HG02588 (cell line): ENCODE results near the gene EPB41L1.

ENCODE experiments used
- ATAC-seq: cut with Tn5 transposase; IDR thresholded peaks from one replicate; pipeline ENCODE4 v1.9.1; 2021; ENCODE audit warnings: mild to moderate bottlenecking, moderate library complexity; ENCODE audit not compliant: unreplicated experiment

EPB41L1 gene

GRCh38 chr20:36254076-36254475, 99.5 kb downstream of the EPB41L1 start:
- no peak for ATAC-seq

DNA sequence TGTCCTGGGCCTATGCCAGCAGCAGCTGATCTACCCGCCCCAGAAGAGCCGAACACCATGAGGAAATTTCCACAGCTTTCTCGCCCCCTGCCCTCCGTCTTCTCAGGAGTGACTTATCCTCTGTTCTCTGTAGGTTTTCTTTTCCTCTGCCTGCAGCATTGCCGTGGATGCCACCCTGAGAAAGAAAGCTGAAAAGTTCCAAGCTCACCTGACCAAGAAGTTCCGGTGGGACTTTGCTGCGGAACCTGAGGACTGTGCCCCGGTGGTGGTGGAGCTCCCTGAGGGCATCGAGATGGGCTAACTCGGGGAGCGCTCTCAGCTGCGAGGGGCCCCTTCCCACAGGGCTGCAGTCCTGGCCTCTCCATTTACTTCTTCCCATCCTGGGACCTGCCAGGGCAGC, 100.9 kb downstream of the EPB41L1 start:
- ATAC-seq, result no peak

DNA sequence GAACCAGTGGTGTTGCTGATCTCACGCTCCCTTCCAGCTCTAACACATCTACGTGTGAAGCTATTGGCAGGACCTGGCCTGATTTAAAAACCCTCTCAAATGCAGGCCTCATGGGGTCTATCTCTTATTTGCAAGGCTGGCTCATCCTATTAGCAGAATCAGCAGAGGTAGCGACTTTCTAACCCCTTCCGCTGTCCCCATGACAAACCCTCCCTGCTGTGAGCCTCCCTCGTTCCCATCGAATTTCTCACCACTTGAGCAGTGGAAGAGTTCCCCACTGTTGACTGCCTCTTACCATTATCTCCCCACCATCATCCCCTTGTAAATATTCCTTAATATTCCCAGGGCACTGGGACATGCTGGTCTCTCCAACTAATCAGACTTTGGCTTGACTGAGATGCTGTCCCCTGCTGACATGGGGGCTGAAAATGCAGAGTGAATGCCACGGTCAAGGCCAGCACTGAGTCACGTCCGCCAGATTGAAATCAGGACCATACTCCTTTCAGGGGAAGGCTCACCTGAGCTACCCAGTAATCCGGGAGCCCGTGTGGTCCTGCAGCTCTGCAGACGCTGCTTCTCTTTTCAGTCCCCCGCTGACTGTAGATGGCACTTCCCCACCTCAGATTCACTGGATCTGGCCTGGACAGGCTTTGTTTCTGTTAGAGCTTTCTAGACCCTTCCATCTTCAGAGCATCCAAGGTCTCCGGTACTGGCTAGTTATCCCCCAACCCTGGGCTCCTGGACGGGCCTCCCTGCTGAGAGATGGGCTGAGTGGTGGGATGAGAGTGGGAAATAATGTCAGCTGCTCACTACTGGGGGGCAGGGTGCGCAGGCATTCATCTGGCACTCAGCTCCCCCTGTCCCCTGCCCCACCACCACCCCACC, 104.9 kb downstream of the EPB41L1 start:
- ATAC-seq, result no peak

GRCh38 chr20:36260316-36260715, 105.8 kb downstream of the EPB41L1 start:
- no peak for ATAC-seq

DNA sequence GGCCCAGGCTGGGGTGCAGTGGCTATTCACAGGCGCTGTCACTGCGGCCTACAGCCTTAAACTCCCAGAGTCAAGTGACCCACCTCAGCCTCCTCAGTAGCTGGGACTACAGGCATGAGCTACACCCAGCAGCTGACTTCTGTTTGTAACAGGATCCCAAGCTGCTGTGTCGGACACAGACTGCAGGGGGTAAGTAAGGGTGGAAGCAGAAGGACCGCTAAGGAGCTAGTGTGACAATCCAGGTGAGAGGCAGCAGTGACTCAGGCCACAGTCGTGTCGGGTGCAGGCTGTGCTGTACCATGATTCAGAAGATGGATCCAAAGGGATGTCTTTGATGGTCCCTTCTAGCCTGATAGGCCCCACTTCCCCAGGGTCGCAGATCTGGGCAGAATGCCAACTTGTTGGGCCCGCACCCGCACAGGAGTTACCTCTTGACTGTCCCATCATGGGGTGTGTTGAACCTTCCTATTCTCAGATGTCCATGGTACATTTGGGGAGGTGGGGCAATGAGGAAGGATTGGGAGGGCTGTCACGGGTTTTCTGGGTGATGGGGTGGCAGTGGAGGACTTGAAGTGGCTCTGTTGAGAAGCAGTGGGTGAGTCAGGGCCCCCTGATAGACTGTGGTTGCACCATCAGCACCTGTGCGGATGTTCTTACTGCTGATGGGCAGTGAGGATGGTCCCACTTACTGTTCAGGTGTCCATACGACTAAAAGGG, 107.0 kb downstream of the EPB41L1 start:
- ATAC-seq, result no peak

- ATAC-seq, result no peak
These were observed 107.9 kb downstream of the EPB41L1 start for GRCh38 chr20:36262440-36262839.

GRCh38 chr20:36264426-36265246, 110.1 kb downstream of the EPB41L1 start:
- no peak for ATAC-seq

DNA sequence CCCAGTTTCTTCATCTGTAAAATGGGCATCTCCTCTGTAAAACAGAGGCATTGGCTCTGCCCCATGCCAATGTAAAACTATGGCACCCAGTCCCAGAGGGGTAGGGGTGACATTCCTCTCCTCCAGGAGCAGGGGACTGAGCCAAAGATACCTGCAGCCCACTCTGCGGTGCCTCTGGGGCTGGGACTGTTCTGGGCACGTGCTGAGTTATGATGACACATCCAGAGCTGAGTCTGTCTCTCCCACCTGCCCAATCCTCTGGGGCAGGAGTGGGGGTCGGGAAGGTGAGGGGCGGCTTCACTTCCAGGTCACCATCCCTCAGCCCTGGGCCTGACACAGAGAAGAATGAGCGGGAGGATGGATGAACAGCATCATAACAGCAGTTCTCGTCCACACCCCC, 111.6 kb downstream of the EPB41L1 start:
- ATAC-seq, result no peak

DNA sequence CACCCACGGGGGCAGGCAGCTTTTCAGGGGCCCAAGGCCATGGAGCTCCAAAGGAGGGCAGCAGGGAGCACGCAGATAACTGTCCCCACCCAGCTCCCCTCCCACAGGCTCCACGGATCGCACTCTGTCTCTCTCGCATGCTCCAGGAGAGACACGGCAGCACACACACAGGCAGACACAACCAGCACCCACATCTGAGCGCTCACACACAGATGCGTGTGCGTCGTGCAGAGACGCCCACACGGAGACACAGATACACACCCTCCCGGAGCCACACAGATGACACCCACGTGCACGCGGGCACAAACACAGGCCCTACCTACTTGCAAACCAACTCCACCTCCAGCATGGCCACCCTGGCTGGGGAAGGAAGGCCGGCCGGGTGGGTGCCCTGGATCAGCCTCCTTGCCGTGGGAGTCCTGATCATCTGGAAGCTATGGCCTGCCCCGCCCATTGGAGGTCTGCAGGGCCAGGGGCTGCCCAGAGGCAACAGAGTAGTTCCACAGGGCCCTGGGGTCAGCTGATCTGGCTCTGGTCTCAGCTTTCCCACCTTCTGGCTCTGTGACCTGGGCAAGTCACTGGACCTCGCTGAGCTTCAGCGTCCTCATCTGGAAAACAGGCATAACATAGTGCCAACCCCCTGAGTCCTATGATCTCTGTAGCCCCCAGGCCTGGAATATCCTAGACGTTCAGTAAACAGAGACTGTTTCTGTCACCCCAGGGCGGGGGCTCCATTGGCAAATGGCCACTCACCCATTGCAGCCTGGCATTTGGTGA, 113.3 kb downstream of the EPB41L1 start:
- no peak for ATAC-seq

DNA sequence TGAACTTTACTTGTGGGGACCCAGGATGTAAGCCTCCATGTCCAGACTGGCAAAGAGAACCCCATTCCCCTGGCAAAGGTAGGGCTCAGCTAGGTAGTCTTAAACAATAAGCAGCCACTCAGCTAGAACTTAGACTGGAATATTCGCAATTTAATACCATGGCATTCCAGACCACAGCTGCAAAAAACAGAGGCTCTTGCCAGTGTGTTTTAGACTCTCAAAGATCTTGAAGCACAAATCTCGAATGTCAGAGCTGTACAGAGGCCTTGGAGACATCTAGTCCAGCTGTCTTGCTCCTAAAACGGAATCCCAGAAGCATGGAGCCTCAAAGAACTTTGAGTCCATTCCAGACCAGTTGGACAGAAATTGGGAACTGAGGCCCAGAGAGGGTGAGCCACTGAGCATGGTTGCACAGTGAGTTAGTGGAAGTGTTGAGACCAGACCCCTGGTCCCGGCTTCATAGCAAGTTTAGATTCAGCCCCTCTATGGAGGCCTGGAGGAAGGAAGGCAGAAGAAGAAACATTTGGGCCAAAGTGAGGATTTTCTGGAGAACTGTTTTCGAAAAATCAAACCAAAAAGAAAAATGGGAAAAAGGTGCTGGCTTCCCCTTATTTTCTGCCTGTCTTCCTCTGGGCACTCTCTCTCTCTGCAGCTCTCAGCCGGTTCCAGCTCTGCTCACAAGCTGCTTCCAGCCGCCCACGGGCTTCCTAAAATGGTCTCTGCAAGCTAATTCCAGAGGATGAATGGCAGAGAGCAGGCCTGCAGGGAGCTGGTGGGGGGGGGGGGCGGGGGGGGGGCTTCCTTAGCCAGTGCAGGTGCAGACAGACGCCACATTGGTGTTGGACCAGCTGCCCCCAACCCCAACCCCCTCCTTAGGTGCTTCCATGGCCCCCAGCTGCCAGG, 114.2 kb downstream of the EPB41L1 start:
- ATAC-seq, result no peak

DNA sequence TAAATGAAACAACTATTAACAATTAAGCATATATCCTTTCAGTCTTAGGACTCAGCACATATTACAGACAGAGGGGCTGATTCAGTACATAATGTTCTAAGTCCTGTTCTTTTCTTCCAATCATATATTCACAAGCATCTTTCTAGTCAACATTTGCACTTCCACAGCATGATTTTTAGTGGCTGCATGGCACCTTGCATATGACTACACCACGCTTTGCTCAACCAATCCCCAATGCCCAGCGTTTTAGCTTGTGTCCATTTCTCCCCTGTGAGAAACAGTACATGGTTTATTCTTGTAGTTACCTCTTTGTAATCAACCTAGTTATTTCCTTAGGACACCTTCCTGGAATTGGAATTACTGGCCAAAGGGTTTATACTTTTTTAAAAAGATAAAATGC, 115.0 kb downstream of the EPB41L1 start:
- ATAC-seq, result no peak

DNA sequence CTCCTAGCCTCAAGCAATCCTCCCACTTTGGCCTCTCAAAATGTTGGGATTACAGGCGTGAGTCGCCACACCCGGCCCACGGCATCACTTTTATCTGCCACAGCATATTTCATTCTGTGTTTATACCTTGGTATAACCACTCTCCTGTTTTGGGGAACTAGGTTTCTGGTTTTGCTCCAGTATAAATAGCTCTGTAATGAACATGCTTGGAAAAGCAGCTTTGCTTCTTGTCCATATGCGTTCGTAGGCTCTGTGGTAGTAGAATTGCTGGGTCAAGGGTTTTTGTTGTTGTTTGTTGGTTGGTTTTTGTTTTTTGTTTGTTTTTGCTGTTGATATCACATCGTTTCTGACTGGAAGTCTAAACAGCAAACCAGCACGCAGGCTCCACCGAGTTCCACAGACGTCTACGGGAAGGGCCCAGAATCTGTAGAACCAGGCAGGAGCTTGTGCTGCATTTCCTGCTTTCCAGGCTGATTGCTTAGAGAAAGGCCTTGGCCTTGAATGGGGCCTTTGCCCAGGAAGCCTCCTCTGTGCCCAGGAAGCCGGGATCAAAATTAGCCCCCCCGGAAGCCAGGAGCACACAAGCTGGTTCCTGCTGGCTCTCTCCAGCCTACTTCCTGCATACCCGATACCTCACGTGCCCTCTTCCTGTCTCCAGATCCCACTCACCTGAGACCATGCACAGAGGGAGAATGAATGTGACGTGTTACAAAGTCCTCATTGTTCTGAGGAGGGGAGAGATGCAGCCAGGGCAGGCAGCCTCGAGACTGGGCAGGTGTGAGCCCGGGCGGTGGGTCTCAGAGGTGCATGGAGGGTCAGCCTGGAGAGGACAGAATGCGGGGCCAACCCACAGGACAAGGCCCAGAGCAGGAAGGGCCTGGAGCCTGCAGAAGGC, 116.5 kb downstream of the EPB41L1 start:
- ATAC-seq, result no peak

GRCh38 chr20:36271639-36272546, 117.4 kb downstream of the EPB41L1 start:
- no peak for ATAC-seq

DNA sequence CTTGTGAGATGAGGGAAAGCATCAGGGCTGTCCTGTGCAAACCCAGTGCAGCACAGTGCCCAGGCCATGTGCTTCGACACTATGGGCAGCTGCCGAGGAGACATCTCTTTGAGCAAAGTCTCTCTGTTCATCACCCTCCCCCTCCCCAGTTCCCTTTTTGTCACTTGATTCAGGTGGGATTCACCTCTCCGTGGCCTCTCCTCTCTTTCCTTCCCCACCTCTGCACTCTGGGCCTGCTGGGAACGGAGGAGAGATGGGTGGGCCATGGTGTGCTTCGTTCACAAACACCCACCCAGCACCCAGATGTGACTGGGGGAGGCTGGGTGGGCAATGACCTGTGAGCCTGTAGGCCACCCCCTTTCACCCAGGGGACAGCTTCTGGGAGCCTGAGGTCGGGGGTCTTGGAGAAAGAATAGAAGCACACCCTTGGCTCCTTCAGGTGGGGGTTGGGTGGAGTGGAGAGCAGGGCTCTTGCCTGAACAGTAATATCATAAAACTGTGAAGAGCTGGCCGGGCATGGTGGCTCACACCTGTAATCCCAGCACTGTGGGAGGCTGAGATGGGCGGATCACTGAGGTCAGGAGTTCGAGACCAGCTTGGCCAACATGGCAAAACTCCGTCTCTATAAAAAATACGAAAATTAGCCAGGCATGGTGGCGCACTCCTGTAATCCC, 118.1 kb downstream of the EPB41L1 start:
- no peak for ATAC-seq

DNA sequence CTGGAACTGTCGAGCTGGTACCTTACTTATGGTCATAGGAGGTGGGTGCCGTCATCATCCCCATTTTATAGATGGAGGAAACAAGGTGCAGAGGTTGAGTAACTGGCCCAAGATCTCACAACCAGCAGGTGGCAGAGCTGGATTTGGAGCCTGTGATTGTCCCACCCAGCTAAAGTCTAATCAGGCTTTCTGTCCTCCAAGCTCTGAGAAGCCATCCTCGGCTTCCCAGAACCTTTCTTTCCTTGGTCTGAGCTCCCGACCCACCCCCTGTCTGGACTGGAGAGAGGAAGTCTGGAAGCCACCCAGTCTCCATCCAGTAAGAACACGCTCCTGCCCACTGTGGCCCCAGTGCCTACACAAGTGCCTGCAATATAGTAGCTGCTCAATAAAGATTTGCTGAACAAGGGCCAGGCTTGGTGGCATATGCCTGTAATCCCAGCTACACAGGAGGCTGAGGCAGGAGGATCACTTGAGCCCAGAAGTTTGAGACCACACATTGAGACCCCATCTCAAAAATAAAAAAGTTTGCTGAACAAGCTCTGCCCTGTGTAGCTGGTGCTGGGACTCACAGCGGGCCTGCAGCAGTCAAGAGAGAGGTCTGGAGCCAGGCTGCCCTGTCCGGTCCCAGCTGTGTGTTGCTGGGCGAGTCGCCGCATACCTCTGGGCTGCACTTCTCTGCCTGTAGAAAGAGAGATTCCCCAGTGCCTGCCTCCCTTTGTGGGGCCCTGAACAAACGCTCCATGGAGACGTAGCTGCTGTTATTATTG, 119.1 kb downstream of the EPB41L1 start:
- no peak for ATAC-seq

DNA sequence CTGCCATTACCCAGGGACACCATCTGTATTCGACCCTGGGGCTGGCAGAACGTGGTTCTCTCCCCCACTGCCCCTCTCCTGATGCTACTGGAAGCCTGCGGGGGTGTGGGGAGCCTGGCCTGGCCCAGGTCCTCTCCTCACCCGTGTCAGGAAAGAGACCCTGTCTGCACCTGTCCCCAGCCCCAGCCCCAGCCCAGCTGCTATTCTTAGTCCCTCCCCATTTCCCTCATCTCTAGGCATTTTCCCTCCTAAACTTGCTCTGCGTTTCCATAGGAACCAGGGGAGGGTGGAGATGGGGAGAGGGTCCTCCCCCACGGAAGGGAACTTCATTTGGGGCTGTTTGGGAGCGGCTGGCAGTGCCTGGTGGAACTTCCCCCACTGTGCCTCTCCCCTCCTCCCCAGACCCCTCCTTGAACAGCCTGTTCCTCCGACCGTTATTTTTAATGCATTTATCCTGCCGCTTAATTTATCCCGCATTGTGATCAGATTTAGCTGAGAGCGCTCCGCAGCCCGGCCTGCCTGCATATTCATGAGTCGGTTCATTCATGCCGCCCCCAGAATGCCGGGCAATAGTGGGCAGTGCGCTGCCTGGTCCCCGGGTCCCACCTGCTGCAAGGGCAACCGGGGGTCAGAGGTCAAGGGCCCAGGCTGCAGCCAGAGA, 119.8 kb downstream of the EPB41L1 start:
- no peak for ATAC-seq
